HS-5 (cell line): ENCODE results near the gene SLC10A4.
"Not testable (repeated sequence)": the region's sequence is repeated elsewhere in the genome, so short reads cannot be mapped to it uniquely, and the experiment has no call there.

Experiments
- DNase-seq: peaks from one replicate; pipeline ENCODE4 v3.0.0-alpha.2; 2012; ENCODE audit warnings: low read depth

The SLC10A4 gene

GRCh38 chr4:48483006-48483776 is at the start of gene SLC10A4:
Gene SLC10A4 (plus strand): TSS chr4:48483343. CDS start chr4:48483562, 219 bp downstream.
- DNase-seq: no peak

- DNase-seq: no peak
Observed at GRCh38 chr4:48436318-48436717, 46.8 kb upstream of the SLC10A4 start.

- DNase-seq: no peak
Observed at GRCh38 chr4:48439988-48440387, 43.2 kb upstream of the SLC10A4 start.

GRCh38 chr4:48440914-48441313 is 42.2 kb upstream of the SLC10A4 start:
- not testable (repeated sequence) for DNase-seq

GRCh38 chr4:48445704-48446103 is 37.4 kb upstream of the SLC10A4 start:
- DNase-seq: no peak

GRCh38 chr4:48446642-48447041 is 36.5 kb upstream of the SLC10A4 start:
- no peak for DNase-seq

GRCh38 chr4:48449151-48449550 is 34.0 kb upstream of the SLC10A4 start:
- no peak for DNase-seq

GRCh38 chr4:48450740-48451139 is 32.4 kb upstream of the SLC10A4 start:
- no peak for DNase-seq

- not testable (repeated sequence) for DNase-seq
Observed at GRCh38 chr4:48451656-48452055, 31.5 kb upstream of the SLC10A4 start.

GRCh38 chr4:48454591-48454990 is 28.6 kb upstream of the SLC10A4 start:
- DNase-seq: no peak

GRCh38 chr4:48461000-48461399 is 22.1 kb upstream of the SLC10A4 start:
- DNase-seq: no peak

GRCh38 chr4:48462363-48462762 is 20.8 kb upstream of the SLC10A4 start:
- no peak for DNase-seq

- DNase-seq: no peak
Observed at GRCh38 chr4:48467442-48467841, 15.7 kb upstream of the SLC10A4 start.

- no peak for DNase-seq
Observed at GRCh38 chr4:48467891-48468290, 15.3 kb upstream of the SLC10A4 start.

GRCh38 chr4:48470137-48470536 is 13.0 kb upstream of the SLC10A4 start:
- DNase-seq: no peak

- no peak for DNase-seq
Observed at GRCh38 chr4:48470570-48470969, 12.6 kb upstream of the SLC10A4 start.

GRCh38 chr4:48472794-48473193 is 10.3 kb upstream of the SLC10A4 start:
- DNase-seq: no peak

- DNase-seq: no peak
Observed at GRCh38 chr4:48475770-48476169, 7.4 kb upstream of the SLC10A4 start.

- DNase-seq: no peak
Observed at GRCh38 chr4:48478273-48478672, 4.9 kb upstream of the SLC10A4 start.

GRCh38 chr4:48481581-48481980 is 1.6 kb upstream of the SLC10A4 start:
- no peak for DNase-seq

GRCh38 chr4:48483777-48484493 is 792 bp downstream of the SLC10A4 start:
- DNase-seq: no peak

- no peak for DNase-seq
Observed at GRCh38 chr4:48484494-48485168, 1.5 kb downstream of the SLC10A4 start.

GRCh38 chr4:48489683-48490011 is 6.5 kb downstream of the SLC10A4 start:
- no peak for DNase-seq
